AG04450 (cell line): ENCODE measurements around the gene HDAC7. TPM values are rescaled to one million over a fixed set of nuclear protein-coding genes. Genes with fewer than 3 reads are reported as not detected.

Experiments used
- CTCF ChIA-PET: fragments of 300-600, 350-600 bp; formaldehyde crosslinking; extraction: SDS; loops from one replicate; lab custom pipeline; 2022; ENCODE audit warnings: antibody characterized with exemption, inconsistent platforms; lab: Charles Lee
- POLR2A ChIA-PET: fragments of 350-600 bp; formaldehyde crosslinking; extraction: SDS; loops from one replicate; lab custom pipeline; 2021; ENCODE audit warnings: antibody characterized with exemption, inconsistent platforms; lab: Yijun Ruan, JAX
- DNase-seq: peaks from one replicate; pipeline ENCODE4 v3.0.0-alpha.2; 2011; ENCODE audit warnings: low read depth, low spot score
- H3K27ac ChIP-seq: one replicate; pipeline ENCODE4 v1.5.1; 2012; ENCODE audit warnings: low read depth, low read length, control low read depth
- H3K27me3 ChIP-seq: one replicate; pipeline ENCODE4 v1.6.0; 2012; ENCODE audit warnings: low read length; ENCODE audit not compliant: control insufficient read depth, insufficient read depth
- H3K4me3 ChIP-seq: 2 replicates; pipeline ENCODE4 v1.5.1; 2011; ENCODE audit warnings: mild to moderate bottlenecking, low read depth, low read length, control low read depth
- H3K9me3 ChIP-seq: 2 replicates; pipeline ENCODE4 v1.5.1; 2012; ENCODE audit warnings: low read length; ENCODE audit not compliant: control insufficient read depth, insufficient read depth
- polyA plus RNA-seq: library from polyadenylated mRNA; depleted of rRNA; stranded (reverse); fragments of >200 nt; gene quantifications from 2 replicates; pipeline ENCODE4 v1.2.3, GENCODE V29; 2011
- TF ChIP-seq, protein P1 (sequence below): IDR thresholded peaks from 2 replicates; pipeline ENCODE4 v1.5.1; 2011; ENCODE audit warnings: low read depth, low read length, control low read depth, inconsistent platforms

Gene HDAC7
- polyA plus RNA-seq, 1 experiment, result 17.1 TPM

DNA sequence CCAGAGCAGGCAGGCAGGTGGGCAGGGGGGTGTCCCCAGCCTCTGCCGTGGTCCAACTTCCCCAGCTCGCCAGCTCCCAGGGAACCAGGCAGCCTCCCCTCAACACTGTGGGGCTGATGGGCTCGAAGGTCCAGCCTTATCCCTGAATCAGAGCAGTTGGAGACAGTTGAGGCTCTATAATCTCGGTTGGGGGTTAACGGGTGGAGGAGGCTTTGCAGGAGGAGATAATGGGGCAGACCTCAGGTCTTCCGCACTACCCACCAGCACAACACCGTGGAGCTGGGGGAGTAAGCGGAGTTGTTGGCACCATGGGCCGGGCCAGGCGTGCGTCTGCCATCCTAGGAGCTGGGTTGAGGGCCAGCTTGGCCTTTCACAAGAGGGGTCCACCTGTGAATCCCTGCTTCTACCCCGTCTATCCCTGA, 13.9 kb upstream of the HDAC7 start:
- H3K27me3 ChIP-seq, result no peaks in the 10 kb centered on the region
- TF ChIP-seq, protein P1, sequence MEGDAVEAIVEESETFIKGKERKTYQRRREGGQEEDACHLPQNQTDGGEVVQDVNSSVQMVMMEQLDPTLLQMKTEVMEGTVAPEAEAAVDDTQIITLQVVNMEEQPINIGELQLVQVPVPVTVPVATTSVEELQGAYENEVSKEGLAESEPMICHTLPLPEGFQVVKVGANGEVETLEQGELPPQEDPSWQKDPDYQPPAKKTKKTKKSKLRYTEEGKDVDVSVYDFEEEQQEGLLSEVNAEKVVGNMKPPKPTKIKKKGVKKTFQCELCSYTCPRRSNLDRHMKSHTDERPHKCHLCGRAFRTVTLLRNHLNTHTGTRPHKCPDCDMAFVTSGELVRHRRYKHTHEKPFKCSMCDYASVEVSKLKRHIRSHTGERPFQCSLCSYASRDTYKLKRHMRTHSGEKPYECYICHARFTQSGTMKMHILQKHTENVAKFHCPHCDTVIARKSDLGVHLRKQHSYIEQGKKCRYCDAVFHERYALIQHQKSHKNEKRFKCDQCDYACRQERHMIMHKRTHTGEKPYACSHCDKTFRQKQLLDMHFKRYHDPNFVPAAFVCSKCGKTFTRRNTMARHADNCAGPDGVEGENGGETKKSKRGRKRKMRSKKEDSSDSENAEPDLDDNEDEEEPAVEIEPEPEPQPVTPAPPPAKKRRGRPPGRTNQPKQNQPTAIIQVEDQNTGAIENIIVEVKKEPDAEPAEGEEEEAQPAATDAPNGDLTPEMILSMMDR, result no peak
- H3K27ac ChIP-seq, result no peak overlapping the region
- H3K9me3 ChIP-seq, result no peaks in the 10 kb centered on the region
- no peak overlapping the region for H3K4me3 ChIP-seq
- CTCF ChIA-PET, result interaction anchor here (0.9 to 1.2 kb wide), 2 partner anchors 18 to 92 kb away, joined by 4 to 6 read pairs; no protein-coding TSS in a partner anchor
- POLR2A ChIA-PET, result interaction anchor here (1.5 kb wide), 1 partner anchor 13 kb away, joined by 12 read pairs; no protein-coding TSS in a partner anchor
- no peak for DNase-seq

DNA sequence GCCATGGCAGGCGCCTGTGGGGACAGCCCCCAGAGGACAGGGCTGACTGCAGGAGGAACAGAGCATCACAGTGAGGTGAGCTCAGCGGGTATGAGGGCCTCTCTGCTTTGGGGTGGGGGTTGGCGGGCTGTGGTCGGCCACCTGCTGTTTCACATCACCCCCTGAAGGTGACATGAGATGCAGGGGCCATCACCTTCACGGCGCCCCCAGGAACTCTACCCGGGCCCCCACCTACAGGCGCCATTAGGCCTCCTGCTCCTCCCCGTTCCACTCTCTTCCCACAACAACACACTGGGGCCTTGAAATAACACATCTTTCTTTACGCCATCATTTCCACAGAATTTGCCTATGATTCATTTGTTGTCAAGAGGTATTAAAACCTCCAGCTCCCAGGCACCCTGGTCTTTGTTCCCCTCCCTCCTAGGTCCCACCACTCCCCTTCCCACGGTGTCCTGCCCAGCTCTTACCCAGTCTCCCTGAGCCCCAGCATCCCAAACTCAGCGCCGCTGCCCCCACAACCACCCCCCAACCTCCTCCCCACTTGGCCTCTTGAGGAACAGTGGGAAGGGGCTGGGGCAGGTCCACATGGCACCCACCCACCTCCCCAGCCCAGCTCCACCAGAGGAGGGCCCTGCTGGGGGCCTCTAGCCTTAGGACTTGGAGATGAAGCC, 12.7 kb upstream of the HDAC7 start:
- CTCF ChIA-PET, result interaction anchor here (0.8 to 5.5 kb wide), 3 partner anchors 11 to 91 kb away, joined by 6 to 22 read pairs (median 6); no protein-coding TSS in a partner anchor
- Histone ChIP-seq H3K4me3 (no peak overlapping the region), H3K27me3 (no peaks in the 10 kb centered on the region), H3K27ac (no peak overlapping the region), H3K9me3 (no peaks in the 10 kb centered on the region)
- TF ChIP-seq, protein P1, result no peak
- POLR2A ChIA-PET, result interaction anchor here (0.6 to 1.5 kb wide), 2 partner anchors 11 to 52 kb away, joined by 3 to 12 read pairs; no protein-coding TSS in a partner anchor
- no peak for DNase-seq

DNA sequence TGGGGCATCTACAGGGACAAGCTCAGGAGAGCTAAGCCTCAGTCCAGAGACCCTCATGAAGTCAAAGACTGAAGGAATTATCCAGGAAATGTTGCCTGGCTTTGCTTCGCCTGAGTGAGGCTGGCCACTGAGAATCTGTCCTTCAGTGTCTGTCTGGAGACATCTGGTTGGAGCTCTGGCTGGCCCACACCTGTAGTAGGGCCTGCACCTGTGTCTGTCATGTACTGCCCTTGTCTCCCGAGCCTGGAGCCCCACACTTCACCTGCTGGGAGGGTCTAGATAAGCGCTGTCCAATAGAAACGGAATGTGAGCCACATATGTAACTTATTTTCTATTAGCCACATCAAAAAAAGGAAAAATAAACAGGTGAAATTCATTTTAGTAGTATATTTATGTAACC, 9.9 kb upstream of the HDAC7 start:
- no peaks in the 10 kb centered on the region for H3K9me3 ChIP-seq
- H3K27ac ChIP-seq, result no peak overlapping the region
- no peaks in the 10 kb centered on the region for H3K27me3 ChIP-seq
- TF ChIP-seq, protein P1, result no peak
- no peak overlapping the region for H3K4me3 ChIP-seq
- CTCF ChIA-PET, result interaction anchor here (0.9 to 6.3 kb wide), 5 partner anchors 9 to 120 kb away, joined by 3 to 60 read pairs (median 5); no protein-coding TSS in a partner anchor
- POLR2A ChIA-PET, result interaction anchor here (1.1 to 2.3 kb wide), 3 partner anchors 9 to 17 kb away, joined by 3 to 15 read pairs (median 4); no protein-coding TSS in a partner anchor
- no peak for DNase-seq

DNA sequence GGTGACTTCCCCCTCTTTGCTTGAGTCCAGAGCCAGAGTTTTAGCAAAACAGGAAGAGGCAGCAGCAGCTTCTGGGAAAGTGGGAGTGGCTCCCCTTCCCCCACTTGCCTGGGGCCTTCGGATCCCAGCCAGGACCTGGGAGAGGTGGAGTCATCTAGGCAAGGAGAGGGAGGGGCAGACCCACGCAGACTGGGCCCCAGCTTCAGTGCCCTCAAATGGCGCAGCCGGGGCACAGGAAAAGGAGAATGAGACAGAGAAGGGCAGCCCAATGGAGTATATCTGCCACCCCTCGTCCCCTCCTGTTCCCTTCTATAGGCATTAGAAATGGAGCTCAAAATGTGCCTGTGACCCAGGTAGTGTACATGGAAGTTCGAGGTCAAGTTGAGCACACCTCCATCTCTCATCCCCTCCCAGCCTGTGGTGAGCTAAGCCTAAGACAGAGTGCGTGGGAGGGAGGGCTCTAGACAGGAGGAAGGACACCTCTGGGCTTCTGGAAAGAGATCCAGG, 9.3 kb upstream of the HDAC7 start:
- ChIA-PET CTCF (interaction anchor here (0.9 to 6.3 kb wide), 5 partner anchors 10 to 120 kb away, joined by 3 to 60 read pairs (median 5); no protein-coding TSS in a partner anchor), POLR2A (interaction anchor here (1.1 to 2.3 kb wide), 4 partner anchors 8 to 17 kb away, joined by 3 to 15 read pairs (median 4); no protein-coding TSS in a partner anchor)
- Histone ChIP-seq H3K4me3 (no peak overlapping the region), H3K9me3 (no peaks in the 10 kb centered on the region), H3K27me3 (no peaks in the 10 kb centered on the region), H3K27ac (no peak overlapping the region)
- TF ChIP-seq, protein P1, result no peak
- DNase-seq, result no peak
